Parathyroid adenoma (tissue), 2 donors: Measurements from ENCODE around the gene AZIN2.

ENCODE experiments used
- H2AFZ ChIP-seq: fragments of 300-600 bp; sonication (generic); one replicate; pipeline ENCODE4 v1.7.0; 2017; ENCODE audit warnings: antibody characterized with exemption, mild to moderate bottlenecking
- H3K27ac ChIP-seq: fragments of 300-600 bp; sonication (generic); one replicate; pipeline ENCODE4 v1.7.0; 2017
- H3K27me3 ChIP-seq: fragments of 300-600 bp; sonication (generic); one replicate; pipeline ENCODE4 v1.7.0; 2017; ENCODE audit warnings: low read length; ENCODE audit not compliant: control insufficient read depth, insufficient read depth
- H3K36me3 ChIP-seq: fragments of 300-600 bp; sonication (generic); one replicate; pipeline ENCODE4 v1.7.0; 2017; ENCODE audit warnings: low read length; ENCODE audit not compliant: control insufficient read depth, insufficient read depth
- H3K4me1 ChIP-seq: fragments of 300-600 bp; sonication (generic); one replicate; pipeline ENCODE4 v1.7.0; 2017; ENCODE audit warnings: control low read depth
- H3K4me2 ChIP-seq: fragments of 300-600 bp; sonication (generic); one replicate; pipeline ENCODE4 v1.7.0; 2017; ENCODE audit warnings: low read length
- H3K4me3 ChIP-seq: fragments of 300-600 bp; sonication (generic); one replicate; pipeline ENCODE4 v1.7.0; 2017; ENCODE audit warnings: low read depth, low read length
- H3K79me2 ChIP-seq: fragments of 300-600 bp; sonication (generic); one replicate; pipeline ENCODE4 v1.7.0; 2017; ENCODE audit warnings: control low read depth
- H3K9ac ChIP-seq: fragments of 300-600 bp; sonication (generic); one replicate; pipeline ENCODE4 v1.7.0; 2017; ENCODE audit warnings: mild to moderate bottlenecking
- H3K9me3 ChIP-seq: fragments of 300-600 bp; sonication (generic); one replicate; pipeline ENCODE4 v1.7.0; 2017; ENCODE audit warnings: low read length; ENCODE audit not compliant: control insufficient read depth
- TF ChIP-seq, protein P1 (sequence below): fragments of 300-600 bp; sonication (generic); IDR thresholded peaks from one replicate; pipeline ENCODE4 v1.7.0; 2017; ENCODE audit warnings: antibody characterized with exemption, mild to moderate bottlenecking
- donor health status: primary hyperparathyroidism.

The AZIN2 gene

DNA sequence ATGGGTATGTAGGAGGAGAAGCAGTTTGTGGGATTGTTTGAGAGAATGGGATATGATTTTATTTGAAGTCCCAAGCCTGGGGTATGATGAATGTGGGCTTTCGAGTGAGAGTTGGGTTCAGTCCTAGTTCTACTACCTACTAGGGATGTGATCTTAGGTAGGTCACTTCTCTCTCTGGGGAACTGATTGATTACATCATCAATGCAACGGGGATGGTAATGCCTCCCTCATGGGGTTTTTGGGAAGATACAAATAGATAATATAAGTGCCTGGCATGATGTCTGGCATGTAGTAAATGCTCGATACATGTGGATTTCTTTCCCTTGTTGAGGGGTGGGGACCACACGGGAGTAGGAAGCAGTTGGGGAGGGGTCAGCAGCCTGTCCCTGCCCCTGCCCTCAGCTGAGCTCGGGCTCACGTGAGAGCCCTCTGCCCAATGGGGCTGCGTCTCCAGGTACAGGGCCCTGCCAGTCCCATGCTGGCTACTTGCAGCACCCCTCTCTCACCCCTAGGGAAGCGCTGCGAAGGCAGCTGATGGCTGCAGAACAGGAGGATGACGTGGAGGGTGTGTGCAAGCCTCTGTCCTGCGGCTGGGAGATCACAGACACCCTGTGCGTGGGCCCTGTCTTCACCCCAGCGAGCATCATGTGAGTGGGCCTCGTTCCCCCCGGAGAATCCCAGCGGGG lies 38.7 kb downstream of the AZIN2 start:
- H3K27me3 ChIP-seq: no peaks in the 10 kb centered on the region
- no peaks in the 10 kb centered on the region for H3K36me3 ChIP-seq
- no peaks in the 10 kb centered on the region for H3K9me3 ChIP-seq
- no peaks in the 10 kb centered on the region for H3K79me2 ChIP-seq
- no peaks in the 10 kb centered on the region for H3K4me1 ChIP-seq
- no peak overlapping the region for H2AFZ ChIP-seq
- no peak overlapping the region for H3K4me2 ChIP-seq
- no peak overlapping the region for H3K27ac ChIP-seq
- TF ChIP-seq, protein P1, sequence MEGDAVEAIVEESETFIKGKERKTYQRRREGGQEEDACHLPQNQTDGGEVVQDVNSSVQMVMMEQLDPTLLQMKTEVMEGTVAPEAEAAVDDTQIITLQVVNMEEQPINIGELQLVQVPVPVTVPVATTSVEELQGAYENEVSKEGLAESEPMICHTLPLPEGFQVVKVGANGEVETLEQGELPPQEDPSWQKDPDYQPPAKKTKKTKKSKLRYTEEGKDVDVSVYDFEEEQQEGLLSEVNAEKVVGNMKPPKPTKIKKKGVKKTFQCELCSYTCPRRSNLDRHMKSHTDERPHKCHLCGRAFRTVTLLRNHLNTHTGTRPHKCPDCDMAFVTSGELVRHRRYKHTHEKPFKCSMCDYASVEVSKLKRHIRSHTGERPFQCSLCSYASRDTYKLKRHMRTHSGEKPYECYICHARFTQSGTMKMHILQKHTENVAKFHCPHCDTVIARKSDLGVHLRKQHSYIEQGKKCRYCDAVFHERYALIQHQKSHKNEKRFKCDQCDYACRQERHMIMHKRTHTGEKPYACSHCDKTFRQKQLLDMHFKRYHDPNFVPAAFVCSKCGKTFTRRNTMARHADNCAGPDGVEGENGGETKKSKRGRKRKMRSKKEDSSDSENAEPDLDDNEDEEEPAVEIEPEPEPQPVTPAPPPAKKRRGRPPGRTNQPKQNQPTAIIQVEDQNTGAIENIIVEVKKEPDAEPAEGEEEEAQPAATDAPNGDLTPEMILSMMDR: no peak
- H3K9ac ChIP-seq: no peak overlapping the region
- no peak overlapping the region for H3K4me3 ChIP-seq

DNA sequence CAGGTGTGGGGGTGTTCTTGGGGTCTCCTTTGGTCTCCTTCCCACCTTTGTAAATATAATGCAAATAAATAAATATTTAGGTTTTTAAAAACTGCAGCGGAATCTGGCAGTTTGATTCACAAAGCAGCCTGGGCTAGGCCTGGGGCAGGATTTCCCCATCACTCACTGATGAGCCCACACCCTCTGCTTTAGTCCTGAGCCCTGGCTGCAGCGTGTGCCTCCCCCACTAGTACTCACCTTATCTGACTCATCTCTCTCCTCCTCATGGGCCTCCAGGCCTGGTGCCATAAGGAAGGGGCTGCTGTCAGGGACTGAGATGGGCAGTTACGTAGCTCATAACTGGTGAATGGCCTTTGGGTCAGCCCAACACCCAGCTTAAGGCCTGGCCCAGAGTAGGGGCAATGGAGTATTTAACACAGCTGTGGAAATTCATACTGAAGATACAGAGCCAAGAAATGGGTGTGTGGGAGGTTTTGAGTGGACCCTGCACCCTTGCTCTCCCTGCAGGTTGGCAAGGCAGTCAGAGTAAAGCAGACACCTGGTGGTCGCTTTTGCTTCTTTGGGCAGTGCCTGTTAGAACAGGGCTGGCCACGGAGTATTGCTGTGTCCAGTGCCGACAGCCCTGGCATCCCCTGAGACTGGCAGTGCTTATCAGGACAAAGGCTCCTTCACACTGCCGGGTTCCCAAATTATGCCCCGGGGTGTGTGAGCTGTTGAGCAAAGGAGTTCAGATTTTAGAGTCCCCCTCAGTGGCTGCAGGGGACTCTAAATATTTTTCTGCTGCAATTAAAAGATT lies 39.7 kb downstream of the AZIN2 start:
- no peaks in the 10 kb centered on the region for H3K79me2 ChIP-seq
- no peaks in the 10 kb centered on the region for H3K36me3 ChIP-seq
- H3K4me3 ChIP-seq: no peak overlapping the region
- H3K9me3 ChIP-seq: no peaks in the 10 kb centered on the region
- H3K27me3 ChIP-seq: no peaks in the 10 kb centered on the region
- no peak overlapping the region for H3K4me2 ChIP-seq
- no peak overlapping the region for H2AFZ ChIP-seq
- TF ChIP-seq, protein P1: no peak
- no peak overlapping the region for H3K9ac ChIP-seq
- H3K27ac ChIP-seq: no peak overlapping the region
- no peaks in the 10 kb centered on the region for H3K4me1 ChIP-seq

DNA sequence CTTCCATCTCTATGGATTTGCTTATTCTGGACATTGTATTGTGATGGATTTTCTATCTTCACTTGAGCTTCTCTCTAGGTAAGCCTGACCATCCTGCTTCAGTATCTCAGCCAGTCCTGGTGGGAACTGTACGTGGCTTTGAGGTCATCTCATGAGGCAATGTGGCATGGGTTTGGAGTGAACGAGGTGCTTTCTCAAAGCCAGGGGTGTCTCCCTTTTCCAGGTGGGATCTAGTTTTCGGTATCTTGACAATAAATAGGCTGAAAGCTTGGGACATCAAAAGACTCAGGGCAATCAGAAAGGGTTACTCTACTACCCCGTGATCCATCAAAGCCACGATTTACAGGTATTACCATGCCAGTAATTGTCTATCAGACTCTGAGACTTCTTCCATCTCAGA lies 40.8 kb downstream of the AZIN2 start:
- no peaks in the 10 kb centered on the region for H3K27me3 ChIP-seq
- H3K4me3 ChIP-seq: no peak overlapping the region
- peaks cover 4% of the 10 kb centered on the region for H3K4me1 ChIP-seq
- TF ChIP-seq, protein P1: no peak
- H3K27ac ChIP-seq: no peak overlapping the region
- no peaks in the 10 kb centered on the region for H3K9me3 ChIP-seq
- no peak overlapping the region for H3K9ac ChIP-seq
- no peak overlapping the region for H3K4me2 ChIP-seq
- H3K79me2 ChIP-seq: no peaks in the 10 kb centered on the region
- no peaks in the 10 kb centered on the region for H3K36me3 ChIP-seq
- H2AFZ ChIP-seq: no peak overlapping the region

GRCh38 chr1:33122483-33123178 lies 41.7 kb downstream of the AZIN2 start:
- no peak overlapping the region for H3K9ac ChIP-seq
- no peak overlapping the region for H3K4me2 ChIP-seq
- no peak overlapping the region for H3K27ac ChIP-seq
- H3K4me3 ChIP-seq: no peak overlapping the region
- H3K79me2 ChIP-seq: no peaks in the 10 kb centered on the region
- H3K36me3 ChIP-seq: no peaks in the 10 kb centered on the region
- peaks cover 4% of the 10 kb centered on the region for H3K4me1 ChIP-seq
- no peaks in the 10 kb centered on the region for H3K9me3 ChIP-seq
- TF ChIP-seq, protein P1: no peak
- no peaks in the 10 kb centered on the region for H3K27me3 ChIP-seq
- H2AFZ ChIP-seq: no peak overlapping the region
